ENCODE data around the gene DSTYK.

DNA sequence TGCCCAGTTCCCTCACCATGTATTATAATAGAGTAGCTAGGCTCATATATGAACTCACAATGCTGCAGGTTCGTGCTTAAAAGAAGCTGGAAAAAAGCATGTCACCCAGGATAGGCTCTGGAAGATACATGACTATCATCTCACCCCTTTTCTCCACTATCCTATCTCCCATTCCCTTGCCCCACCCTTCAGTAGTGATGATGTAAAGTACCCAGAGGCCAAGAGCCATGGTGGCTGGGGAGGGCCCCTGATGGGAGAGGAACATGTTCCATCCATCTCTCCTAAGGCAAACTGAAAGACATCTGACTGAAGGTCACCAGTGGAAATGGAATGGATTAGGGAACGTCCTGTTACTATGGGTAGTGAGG lies 69.4 kb downstream of the DSTYK start:
- TF ChIP-seq POLR2A (IDR thresholded peaks at IDR 0.05) (no peak), CTCF (IDR thresholded peaks at IDR 0.05) (no peak)

All from uterus (tissue), 2 donors.